MCF 10A (cell line): ENCODE results near the gene SPINK5. TPM values are rescaled to one million over a fixed set of nuclear protein-coding genes. Genes with fewer than 3 reads are reported as not detected.

ENCODE experiments used
- BruUV-seq: library from RNA; stranded (reverse); fragments of 400-500 nt; replicated peaks from 2 replicates; lab custom pipeline; 2021; lab: Mats Ljungman, UMichigan
- CTCF ChIA-PET: fragments of 300-600 bp; sonication (Branson Sonifier 250); formaldehyde crosslinking; extraction: SDS; loops from one replicate; lab custom pipeline; 2021; ENCODE audit warnings: antibody characterized with exemption, inconsistent platforms; lab: Yijun Ruan, JAX
- POLR2A ChIA-PET: fragments of 300-600, 350-650 bp; sonication (Branson Sonifier 250); formaldehyde crosslinking; extraction: SDS; loops from one replicate; lab custom pipeline; 2020; ENCODE audit warnings: antibody characterized with exemption, inconsistent platforms; lab: Yijun Ruan, JAX
- DNase-seq: peaks from one replicate; pipeline ENCODE4 v3.0.0-alpha.2; 2018; ENCODE audit not compliant: unreplicated experiment
- H3K27ac Mint-ChIP-seq: one replicate; pipeline ENCODE4 v1.8.0; 2022; ENCODE audit warnings: mild to moderate bottlenecking, low read depth, mixed read lengths; ENCODE audit not compliant: unreplicated experiment
- H3K27me3 Mint-ChIP-seq: one replicate; pipeline ENCODE4 v1.8.0; 2022; ENCODE audit warnings: mixed read lengths; ENCODE audit not compliant: insufficient read depth, unreplicated experiment
- H3K36me3 Mint-ChIP-seq: one replicate; pipeline ENCODE4 v1.8.0; 2022; ENCODE audit warnings: mild to moderate bottlenecking, moderate library complexity, mixed read lengths; ENCODE audit not compliant: insufficient read depth, unreplicated experiment
- H3K4me1 Mint-ChIP-seq: one replicate; pipeline ENCODE4 v1.8.0; 2022; ENCODE audit warnings: mixed read lengths; ENCODE audit not compliant: insufficient read depth, unreplicated experiment
- H3K4me3 Mint-ChIP-seq: one replicate; pipeline ENCODE4 v1.8.0; 2022; ENCODE audit warnings: mild to moderate bottlenecking, moderate library complexity, mixed read lengths; ENCODE audit not compliant: unreplicated experiment
- H3K9me3 Mint-ChIP-seq: one replicate; pipeline ENCODE4 v1.8.0; 2022; ENCODE audit warnings: mixed read lengths; ENCODE audit not compliant: unreplicated experiment
- intact Hi-C: fragments of 100-400 bp; cut with micrococcal nuclease; formaldehyde crosslinking; loops from 2 replicates; pipeline ENCODE4 v1.14.1; 2022
- total RNA-seq: library from RNA; stranded (reverse); gene quantifications from 2 replicates; pipeline ENCODE4 v1.2.3, GENCODE V29; 2022
- TF ChIP-seq, protein P1 (sequence below): fragments of 200-600 bp; IDR thresholded peaks from one replicate; pipeline ENCODE4 v1.8.0; 2022; ENCODE audit warnings: antibody characterized with exemption, mild to moderate bottlenecking; ENCODE audit not compliant: unreplicated experiment

Gene SPINK5
- total RNA-seq, 1 experiment from 2014 or later = 3.1 TPM

DNA sequence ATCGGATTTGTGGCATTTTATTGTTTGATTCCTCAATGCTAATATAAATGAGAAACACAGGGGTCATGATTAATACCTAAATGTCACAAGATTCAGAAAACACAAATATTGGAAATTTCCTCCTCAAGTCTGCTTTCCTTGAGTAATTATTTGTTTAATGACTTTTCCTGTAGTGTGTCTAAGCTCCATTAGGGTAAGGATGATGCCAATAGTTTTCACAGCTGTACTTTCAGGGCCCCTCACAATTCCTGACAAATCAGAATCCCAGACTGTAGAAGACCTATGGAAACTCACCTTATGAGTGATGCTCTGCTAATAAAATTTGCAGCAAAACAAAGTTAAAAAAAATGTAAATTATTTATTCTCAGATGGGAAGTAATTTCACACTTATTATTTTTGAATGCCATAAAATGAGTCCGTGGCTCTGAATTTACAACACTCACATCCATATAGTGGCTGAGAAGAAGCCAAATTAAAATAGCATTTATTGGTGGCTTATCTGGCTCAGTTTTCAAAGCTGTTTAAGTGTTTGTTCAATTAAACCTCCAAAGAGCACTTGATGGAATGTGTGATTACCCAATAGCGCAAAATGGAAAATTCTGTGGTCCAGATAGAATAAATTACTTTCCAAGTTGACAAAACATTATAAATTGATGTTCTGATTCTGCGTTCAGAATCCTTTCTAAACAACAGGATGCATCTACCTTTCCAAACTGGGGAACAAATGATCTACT lies 102.9 kb downstream of the SPINK5 start:
- intact Hi-C loops = no loop called here
- no TSS peak for BruUV-seq
- TF ChIP-seq, protein P1, sequence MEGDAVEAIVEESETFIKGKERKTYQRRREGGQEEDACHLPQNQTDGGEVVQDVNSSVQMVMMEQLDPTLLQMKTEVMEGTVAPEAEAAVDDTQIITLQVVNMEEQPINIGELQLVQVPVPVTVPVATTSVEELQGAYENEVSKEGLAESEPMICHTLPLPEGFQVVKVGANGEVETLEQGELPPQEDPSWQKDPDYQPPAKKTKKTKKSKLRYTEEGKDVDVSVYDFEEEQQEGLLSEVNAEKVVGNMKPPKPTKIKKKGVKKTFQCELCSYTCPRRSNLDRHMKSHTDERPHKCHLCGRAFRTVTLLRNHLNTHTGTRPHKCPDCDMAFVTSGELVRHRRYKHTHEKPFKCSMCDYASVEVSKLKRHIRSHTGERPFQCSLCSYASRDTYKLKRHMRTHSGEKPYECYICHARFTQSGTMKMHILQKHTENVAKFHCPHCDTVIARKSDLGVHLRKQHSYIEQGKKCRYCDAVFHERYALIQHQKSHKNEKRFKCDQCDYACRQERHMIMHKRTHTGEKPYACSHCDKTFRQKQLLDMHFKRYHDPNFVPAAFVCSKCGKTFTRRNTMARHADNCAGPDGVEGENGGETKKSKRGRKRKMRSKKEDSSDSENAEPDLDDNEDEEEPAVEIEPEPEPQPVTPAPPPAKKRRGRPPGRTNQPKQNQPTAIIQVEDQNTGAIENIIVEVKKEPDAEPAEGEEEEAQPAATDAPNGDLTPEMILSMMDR = no peak
- no peaks in the 10 kb centered on the region for H3K27me3 Mint-ChIP-seq
- POLR2A ChIA-PET = no interaction called here
- H3K36me3 Mint-ChIP-seq = no peaks in the 10 kb centered on the region
- no peak overlapping the region for H3K27ac Mint-ChIP-seq
- no peak for DNase-seq
- no peaks in the 10 kb centered on the region for H3K4me1 Mint-ChIP-seq
- CTCF ChIA-PET = interaction anchor here (0.5 to 2.8 kb wide), 3 partner anchors 13 to 562 kb away, joined by 3 to 12 read pairs (median 6); no protein-coding TSS in a partner anchor
- no peaks in the 10 kb centered on the region for H3K9me3 Mint-ChIP-seq
- H3K4me3 Mint-ChIP-seq = no peak overlapping the region

DNA sequence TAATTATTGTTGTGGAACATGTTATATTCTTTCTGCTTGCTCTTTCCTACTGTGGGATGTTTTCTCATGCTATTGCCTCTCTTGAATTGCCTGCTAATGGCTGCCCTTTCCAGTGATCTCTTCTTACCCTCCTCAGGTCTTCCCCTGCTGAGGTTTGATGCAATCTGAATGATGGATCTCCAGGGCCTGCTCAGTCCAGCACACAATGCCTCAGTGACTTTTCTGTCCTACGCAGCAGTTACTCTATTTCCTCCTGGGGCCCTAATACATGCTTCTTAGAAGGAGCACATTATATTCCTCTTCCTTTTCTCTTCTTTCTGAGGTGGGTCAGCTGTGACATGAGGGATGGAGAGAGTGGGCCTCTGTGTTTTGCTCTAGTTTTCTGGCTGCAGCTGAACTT lies 104.5 kb downstream of the SPINK5 start, which contains the start of gene SPINK14:
Gene SPINK14 (plus strand): TSS at position 301 of the 400 bp plus-strand sequence. CDS start 1,187 bp downstream, outside the sequence.
- Mint-ChIP-seq H3K36me3 (no peaks in the 10 kb centered on the region), H3K27me3 (no peaks in the 10 kb centered on the region), H3K4me1 (no peaks in the 10 kb centered on the region), H3K4me3 (no peak within 1 kb of the TSS), H3K9me3 (no peaks in the 10 kb centered on the region), H3K27ac (no peak within 1 kb of the TSS)
- ChIA-PET POLR2A (no interaction called here), CTCF (interaction anchor here (0.6 to 0.8 kb wide), 3 partner anchors 207 to 771 kb away, joined by 3 read pairs; no protein-coding TSS in a partner anchor)
- TF ChIP-seq, protein P1 = no peak
- no peak for DNase-seq
- no TSS peak for BruUV-seq
- intact Hi-C loops = no loop called here

DNA sequence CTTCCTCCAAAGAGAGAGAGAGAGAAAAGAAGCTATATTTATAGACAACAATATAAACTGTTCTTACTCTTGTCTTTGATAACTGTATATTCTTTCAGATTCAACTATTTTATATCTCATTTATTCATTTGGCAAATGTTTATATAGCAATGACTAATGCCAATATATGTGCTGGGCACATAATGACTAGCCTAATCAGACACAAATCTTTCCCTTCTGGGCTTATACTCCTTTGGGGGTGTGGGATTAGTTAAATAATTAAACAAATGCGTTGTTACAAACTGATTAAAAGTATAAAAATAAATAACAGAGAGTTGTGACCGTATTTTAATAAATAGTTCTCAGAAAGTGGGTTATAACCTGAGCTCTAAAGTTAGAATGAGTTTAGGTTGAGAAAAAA lies 108.6 kb downstream of the SPINK5 start:
- Mint-ChIP-seq H3K4me1 (no peaks in the 10 kb centered on the region), H3K4me3 (no peak overlapping the region), H3K27me3 (peaks cover 6% of the 10 kb centered on the region), H3K27ac (no peak overlapping the region), H3K9me3 (no peaks in the 10 kb centered on the region), H3K36me3 (no peaks in the 10 kb centered on the region)
- DNase-seq = no peak
- TF ChIP-seq, protein P1 = no peak
- BruUV-seq = no TSS peak
- POLR2A ChIA-PET = no interaction called here
- CTCF ChIA-PET = interaction anchor here (0.6 to 3.6 kb wide), 3 partner anchors 14 to 202 kb away, joined by 4 to 18 read pairs (median 7); no protein-coding TSS in a partner anchor
- intact Hi-C loops = no loop called here

DNA sequence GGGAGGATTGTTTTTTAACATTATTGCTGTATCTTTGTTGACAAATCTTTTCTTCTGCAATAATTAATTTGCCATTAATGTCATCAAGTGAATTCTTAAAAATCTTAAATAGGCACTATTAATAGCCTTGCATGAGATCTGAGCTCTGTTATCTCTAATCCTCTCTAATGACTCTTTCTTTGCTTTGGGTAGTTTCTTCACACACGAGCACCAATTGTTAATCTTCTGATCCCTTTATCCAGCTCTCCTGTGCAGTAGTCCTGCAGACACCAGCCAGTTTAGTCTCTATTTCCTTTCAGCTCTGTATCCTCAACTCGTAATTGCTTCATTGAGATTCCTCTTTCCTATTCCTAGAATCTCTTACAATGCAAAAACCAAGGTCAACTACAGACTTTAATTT lies 112.7 kb downstream of the SPINK5 start:
- H3K27ac Mint-ChIP-seq = no peak overlapping the region

More for the DNA sequence above, 112.7 kb downstream of the SPINK5 start:
- DNase-seq = no peak
- intact Hi-C loops = no loop called here
- Mint-ChIP-seq H3K36me3 (no peaks in the 10 kb centered on the region), H3K27me3 (peaks cover 7% of the 10 kb centered on the region), H3K4me1 (no peaks in the 10 kb centered on the region), H3K9me3 (no peaks in the 10 kb centered on the region), H3K4me3 (no peak overlapping the region)
- TF ChIP-seq, protein P1 = no peak
- ChIA-PET POLR2A (interaction anchor here (0.7 to 1.3 kb wide), 2 partner anchors 92 to 266 kb away, joined by 3 read pairs; partner anchors contain the start of gene SPINK13), CTCF (interaction anchor here (0.7 to 3.1 kb wide), 6 partner anchors 8 to 554 kb away, joined by 3 to 19 read pairs (median 4); no protein-coding TSS in a partner anchor)
- no TSS peak for BruUV-seq
